Uterus (tissue), 4 donors: ENCODE data around the gene RHEB. TPM values are rescaled to one million over a fixed set of nuclear protein-coding genes. Genes with fewer than 3 reads are reported as not detected.
A peak's percentile ranks its signal among the peaks of the same experiment; 100 is the strongest.

ENCODE experiments used
- DNase-seq, 2 donors: peaks; one replicate each; pipeline ENCODE4 v3.0.0-alpha.2; 2019 to 2020
- H3K27ac ChIP-seq, 2 donors: fragments of 200-600 bp; sonication (generic); 1 replicate in 1 of 2; 2 replicates in 1 of 2; pipeline ENCODE4 v1.5.1; 2016 to 2018
- H3K27me3 ChIP-seq, 2 donors: fragments of 200-600 bp; sonication (generic); one replicate each; pipeline ENCODE4 v1.5.1; 2018 to 2019; ENCODE audit warnings: control low read depth in 1 of 2
- H3K36me3 ChIP-seq, 2 donors: fragments of 200-600 bp; sonication (generic); one replicate each; pipeline ENCODE4 v1.5.1; 2019; ENCODE audit warnings: control low read depth in 1 of 2
- H3K4me1 ChIP-seq, 2 donors: fragments of 200-600 bp; sonication (generic); one replicate each; pipeline ENCODE4 v1.5.1; 2018 to 2019; ENCODE audit warnings: control low read depth in 1 of 2
- H3K4me3 ChIP-seq, 2 donors: fragments of 200-600 bp; sonication (generic); 1 replicate in 1 of 2; 2 replicates in 1 of 2; pipeline ENCODE4 v1.5.1; 2018 to 2019; ENCODE audit warnings: mild to moderate bottlenecking in 1 of 2
- H3K9me3 ChIP-seq, 2 donors: fragments of 200-600 bp; sonication (generic); one replicate each; pipeline ENCODE4 v1.5.1; 2019; ENCODE audit warnings: control low read depth in 1 of 2
- POLR2A ChIP-seq, 2 donors: fragments of 450-650 bp; IDR thresholded peaks; one replicate each; pipeline ENCODE4 v1.6.1; 2016; ENCODE audit warnings: antibody characterized with exemption in 2 of 2, mild to moderate bottlenecking in 1 of 2, moderate library complexity in 1 of 2
- intact Hi-C: fragments of 100-400 bp; cut with DNase I; formaldehyde crosslinking; loops from one replicate; pipeline ENCODE4 v1.15.1; 2023; ENCODE audit warnings: low total_unique reads
- total RNA-seq, 4 donors: library from RNA; depleted of rRNA in 3 of 4; stranded (reverse); fragments of >200 nt in 3 of 4; gene quantifications; one replicate each; pipeline versions ENCODE4 v1.1.0 to v1.2.4, GENCODE V29; 2014 to 2023
- TF ChIP-seq, protein P1 (sequence below), 4 experiments: fragments of 200-600 bp in 2 of 4; fragments of 450-650 bp in 2 of 4; sonication (generic) in 2 of 4; IDR thresholded peaks; one replicate each; pipeline ENCODE4 v1.5.1; 2016 to 2019; ENCODE audit warnings: antibody characterized with exemption in 4 of 4, mild to moderate bottlenecking in 2 of 4, moderate library complexity in 1 of 4
- donor health status: DM: yes; HTN: yes; CAD: no.

RHEB gene
- total RNA-seq, 4 donors from 2014 or later, result 69.2 to 135 (median 102) TPM

DNA sequence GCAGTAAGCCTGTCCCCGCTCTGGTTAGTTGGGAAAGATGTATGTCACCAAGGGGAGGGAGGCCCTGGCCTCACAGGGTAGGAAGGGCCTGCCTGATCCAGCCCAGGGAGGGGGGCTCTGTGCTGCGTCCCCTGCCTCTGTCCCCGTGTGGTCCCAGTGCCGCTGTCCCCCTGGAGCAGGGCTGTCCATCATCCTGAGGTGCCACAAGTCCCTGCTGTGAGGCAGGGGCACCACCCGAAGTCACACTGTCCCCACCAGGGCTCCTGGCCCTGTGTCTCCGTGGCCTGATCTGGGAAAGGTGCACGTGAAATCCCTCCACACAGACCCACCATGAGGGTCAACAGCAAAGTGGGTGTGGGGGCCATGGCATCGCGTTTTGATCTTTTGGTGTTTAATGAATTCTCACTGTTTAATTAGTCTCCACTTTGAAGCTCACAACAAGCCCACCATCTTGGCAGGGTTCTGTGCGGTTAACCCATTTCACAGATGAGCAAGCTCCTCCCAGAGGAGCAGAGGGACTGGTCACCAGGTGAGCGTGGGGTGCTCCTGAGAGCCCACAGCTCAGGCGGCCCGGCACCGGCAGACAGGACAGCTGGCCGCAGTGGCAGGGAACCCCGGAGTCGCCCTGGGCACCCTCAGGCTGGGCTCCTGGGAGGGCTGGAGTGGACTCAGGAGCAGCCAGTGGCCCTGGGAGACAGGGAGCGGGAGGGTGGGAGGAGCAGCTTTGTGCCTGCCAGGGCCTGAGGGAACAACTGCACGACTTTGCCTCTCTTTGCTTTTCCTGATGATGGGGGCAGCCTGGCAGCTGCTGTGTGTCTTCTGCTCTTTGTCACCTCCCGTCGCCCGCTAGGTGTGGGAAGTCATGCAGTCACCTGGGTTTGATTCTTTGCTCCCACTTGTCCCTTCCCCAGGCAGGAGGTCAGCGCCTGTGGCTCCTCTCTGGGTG is 67.8 kb downstream of the RHEB start:
- peak in 1 of 2 donors; percentile 14 for DNase-seq
- H3K27me3 ChIP-seq, result no peaks in the 10 kb centered on the region
- intact Hi-C loops, result no loop called here

DNA sequence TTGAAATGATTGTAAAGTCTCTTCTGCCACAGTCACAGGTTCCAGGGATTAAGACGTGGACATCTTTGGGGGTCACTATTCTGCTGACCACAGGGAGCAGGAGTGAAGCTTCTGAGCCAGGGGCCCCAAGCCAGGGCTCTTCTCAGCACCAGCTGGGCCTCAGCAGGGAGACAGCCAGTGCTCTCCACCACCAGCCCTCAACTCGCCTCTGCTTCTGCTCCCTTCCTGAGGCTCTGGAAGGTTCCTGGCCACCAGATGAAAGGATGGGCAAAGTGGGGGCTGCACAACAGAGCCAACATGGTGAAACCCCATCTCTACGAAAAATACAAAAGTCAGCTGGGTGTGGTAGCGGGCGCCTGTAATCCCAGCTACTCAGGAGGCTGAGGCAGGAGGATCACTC is 68.5 kb downstream of the RHEB start:
- Histone ChIP-seq H3K4me1 (no peaks in the 10 kb centered on the region), H3K9me3 (no peaks in the 10 kb centered on the region), H3K4me3 (no peak overlapping the region), H3K36me3 (no peaks in the 10 kb centered on the region), H3K27me3 (no peaks in the 10 kb centered on the region), H3K27ac (no peak overlapping the region)
- TF ChIP-seq POLR2A (IDR thresholded peaks at IDR 0.05), result no peak
- TF ChIP-seq, protein P1, sequence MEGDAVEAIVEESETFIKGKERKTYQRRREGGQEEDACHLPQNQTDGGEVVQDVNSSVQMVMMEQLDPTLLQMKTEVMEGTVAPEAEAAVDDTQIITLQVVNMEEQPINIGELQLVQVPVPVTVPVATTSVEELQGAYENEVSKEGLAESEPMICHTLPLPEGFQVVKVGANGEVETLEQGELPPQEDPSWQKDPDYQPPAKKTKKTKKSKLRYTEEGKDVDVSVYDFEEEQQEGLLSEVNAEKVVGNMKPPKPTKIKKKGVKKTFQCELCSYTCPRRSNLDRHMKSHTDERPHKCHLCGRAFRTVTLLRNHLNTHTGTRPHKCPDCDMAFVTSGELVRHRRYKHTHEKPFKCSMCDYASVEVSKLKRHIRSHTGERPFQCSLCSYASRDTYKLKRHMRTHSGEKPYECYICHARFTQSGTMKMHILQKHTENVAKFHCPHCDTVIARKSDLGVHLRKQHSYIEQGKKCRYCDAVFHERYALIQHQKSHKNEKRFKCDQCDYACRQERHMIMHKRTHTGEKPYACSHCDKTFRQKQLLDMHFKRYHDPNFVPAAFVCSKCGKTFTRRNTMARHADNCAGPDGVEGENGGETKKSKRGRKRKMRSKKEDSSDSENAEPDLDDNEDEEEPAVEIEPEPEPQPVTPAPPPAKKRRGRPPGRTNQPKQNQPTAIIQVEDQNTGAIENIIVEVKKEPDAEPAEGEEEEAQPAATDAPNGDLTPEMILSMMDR (IDR thresholded peaks at IDR 0.05), result no peak
- DNase-seq, result peak in 1 of 2 donors; percentile 9
- intact Hi-C loops, result no loop called here

More for the DNA sequence above, 67.8 kb downstream of the RHEB start:
- Histone ChIP-seq H3K27ac (no peak overlapping the region), H3K4me1 (no peaks in the 10 kb centered on the region), H3K36me3 (no peaks in the 10 kb centered on the region), H3K9me3 (no peaks in the 10 kb centered on the region), H3K4me3 (no peak overlapping the region)
- no peak for TF ChIP-seq POLR2A (IDR thresholded peaks at IDR 0.05)
- TF ChIP-seq, protein P1 (IDR thresholded peaks at IDR 0.05), result no peak

DNA sequence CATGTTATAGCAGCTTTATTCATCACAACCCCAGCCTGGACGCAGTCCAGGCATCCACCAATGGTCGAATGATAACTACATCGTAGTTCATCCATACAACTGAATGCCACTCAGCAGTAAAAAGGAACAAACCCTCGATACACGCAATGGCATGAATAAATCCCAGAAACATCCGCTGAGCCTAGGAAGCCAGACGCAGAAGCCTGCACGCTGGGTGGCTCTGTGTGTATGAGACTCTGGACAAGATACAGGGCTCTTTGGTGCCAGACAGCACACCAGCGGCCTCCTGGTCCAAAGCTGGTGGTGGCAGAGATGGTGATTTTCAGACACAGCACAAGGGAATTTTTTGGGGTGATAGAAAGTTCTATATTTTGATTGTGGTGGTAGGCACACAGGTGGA is 69.7 kb downstream of the RHEB start:
- no peaks in the 10 kb centered on the region for H3K9me3 ChIP-seq
- no peak overlapping the region for H3K27ac ChIP-seq
- H3K27me3 ChIP-seq, result no peaks in the 10 kb centered on the region
- H3K4me1 ChIP-seq, result no peaks in the 10 kb centered on the region
- intact Hi-C loops, result loop anchor here (5.0 kb wide), 1 partner anchor 83 kb away; no protein-coding TSS in a partner anchor
- H3K4me3 ChIP-seq, result no peak overlapping the region
- no peaks in the 10 kb centered on the region for H3K36me3 ChIP-seq
- peak; percentile 10 to 12 for DNase-seq
- TF ChIP-seq, protein P1 (IDR thresholded peaks at IDR 0.05), result no peak
- no peak for TF ChIP-seq POLR2A (IDR thresholded peaks at IDR 0.05)

DNA sequence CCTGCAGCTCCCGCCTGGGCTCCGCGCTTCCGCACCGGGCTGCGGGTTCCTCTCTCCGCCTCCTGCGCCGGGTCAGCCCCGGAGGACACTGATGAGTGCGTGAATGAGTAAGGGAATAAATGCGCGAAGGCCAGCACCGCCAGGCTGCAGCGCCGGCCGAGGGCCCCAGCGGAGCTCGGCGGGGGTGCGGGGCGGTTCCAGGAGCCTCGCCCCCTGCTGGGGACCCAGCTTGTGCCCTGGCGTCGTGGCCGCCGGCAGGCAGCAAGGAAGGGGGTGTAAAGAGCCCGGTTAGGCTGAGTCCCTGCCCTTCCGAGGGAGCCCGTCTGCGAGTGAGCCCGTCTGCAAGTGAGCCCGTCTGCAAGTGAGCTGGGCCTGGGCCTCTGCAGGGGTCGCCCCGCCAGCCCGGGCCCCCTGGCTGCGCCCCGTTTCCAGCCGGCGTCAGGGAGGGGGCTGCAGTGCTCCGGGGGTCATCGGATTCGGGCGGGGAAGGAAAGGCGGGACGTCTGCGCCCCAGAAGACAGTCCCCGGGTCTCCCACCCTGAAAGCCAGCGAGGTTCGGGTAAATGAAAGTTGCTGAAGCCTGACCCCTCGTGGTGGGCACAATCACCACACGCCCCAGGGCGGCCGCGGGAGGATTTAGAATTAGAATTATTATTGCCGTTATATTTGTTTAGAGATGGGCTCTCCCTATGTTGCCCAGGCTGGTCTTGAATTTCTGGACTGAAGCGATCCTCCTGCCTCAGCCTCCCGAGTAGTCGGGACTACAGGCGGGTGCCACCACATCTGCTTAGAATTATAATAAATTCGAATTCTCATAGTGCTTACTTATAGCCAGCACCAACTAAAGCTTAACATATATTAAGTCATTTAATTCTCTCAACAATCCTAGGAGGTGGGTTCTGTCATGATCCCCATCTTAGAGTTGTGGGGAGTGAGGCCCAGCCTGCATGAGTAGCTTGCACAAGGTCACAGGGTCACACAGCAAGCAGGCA is 71.1 kb downstream of the RHEB start:
- Histone ChIP-seq H3K36me3 (no peaks in the 10 kb centered on the region), H3K27ac (peak overlapping the region; percentile 33 to 57), H3K4me1 (no peaks in the 10 kb centered on the region), H3K27me3 (no peaks in the 10 kb centered on the region), H3K9me3 (no peaks in the 10 kb centered on the region), H3K4me3 (peak overlapping the region; percentile 37 to 45)
- TF ChIP-seq, protein P1 (IDR thresholded peaks at IDR 0.05), result peak; percentile 80 to 88 (median 84)
- no peak for TF ChIP-seq POLR2A (IDR thresholded peaks at IDR 0.05)
- peak; percentile 76 to 78 for DNase-seq
- intact Hi-C loops, result loop anchor here (5.0 kb wide), 1 partner anchor 81 kb away; no protein-coding TSS in a partner anchor
